ENCODE measurements around the gene LGALS4. TPM values are rescaled to one million over a fixed set of nuclear protein-coding genes. Genes with fewer than 3 reads are reported as not detected.
A peak's percentile ranks its signal among the peaks of the same experiment; 100 is the strongest.
"Not testable (repeated sequence)": the region's sequence is repeated elsewhere in the genome, so short reads cannot be mapped to it uniquely, and the experiment has no call there.

The LGALS4 gene
- total RNA-seq, 2 donors from 2014 or later = 1.7 to 2.4 TPM

DNA sequence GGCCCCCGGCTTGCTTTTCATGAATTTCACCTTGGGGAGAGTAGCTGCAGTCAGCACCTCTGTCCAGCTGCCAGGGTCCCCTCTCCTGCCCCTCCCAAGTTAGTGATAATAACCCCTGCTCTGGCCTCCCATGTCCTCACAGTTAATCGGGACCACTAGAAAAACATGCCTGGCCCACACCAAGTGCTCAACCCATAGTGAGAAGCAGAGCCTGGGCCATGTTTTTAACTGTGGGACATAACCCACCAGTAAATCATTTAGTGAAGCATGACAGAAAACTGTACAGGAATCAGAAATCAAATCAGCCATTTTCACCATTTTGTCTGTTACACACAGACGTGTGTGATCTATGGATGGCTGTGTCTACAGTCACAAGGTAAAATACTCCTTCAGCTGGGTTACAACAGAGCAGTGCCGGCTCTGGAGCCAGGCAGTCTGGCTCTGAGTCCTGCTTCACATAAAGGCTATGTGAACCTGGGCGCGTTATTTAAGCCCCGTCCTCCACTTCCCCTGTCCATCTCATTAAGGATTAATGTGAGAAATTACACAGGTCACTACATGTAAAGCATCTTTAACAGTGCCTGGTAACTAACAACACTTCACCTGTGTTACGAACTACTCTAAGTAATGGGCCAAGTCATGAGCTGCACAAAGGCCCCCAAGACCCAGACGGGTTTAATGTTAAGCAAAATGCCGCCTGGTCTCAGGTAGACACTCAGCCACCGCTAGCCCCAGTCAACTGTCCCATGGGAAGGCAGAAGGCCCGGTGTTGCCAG lies 26.4 kb upstream of the LGALS4 start:
- H3K9me3 ChIP-seq (ENCODE audit: control insufficient read depth, low read length, poor library complexity, severe bottlenecking) = no peaks in the 10 kb centered on the region
- peaks cover 37% of the 10 kb centered on the region for H3K4me1 Mint-ChIP-seq
- peak overlapping the region; percentile 49 for H3K4me3 Mint-ChIP-seq
- ATAC-seq (no peak), DNase-seq (no peak)
- H3K36me3 Mint-ChIP-seq (ENCODE audit: low read depth) = peaks cover 5% of the 10 kb centered on the region
- H3K27ac Mint-ChIP-seq = peak overlapping the region; percentile 88
- H3K27me3 Mint-ChIP-seq = no peaks in the 10 kb centered on the region

GRCh38 chr19:38838208-38838985 lies 25.7 kb upstream of the LGALS4 start:
- ATAC-seq = no peak

DNA sequence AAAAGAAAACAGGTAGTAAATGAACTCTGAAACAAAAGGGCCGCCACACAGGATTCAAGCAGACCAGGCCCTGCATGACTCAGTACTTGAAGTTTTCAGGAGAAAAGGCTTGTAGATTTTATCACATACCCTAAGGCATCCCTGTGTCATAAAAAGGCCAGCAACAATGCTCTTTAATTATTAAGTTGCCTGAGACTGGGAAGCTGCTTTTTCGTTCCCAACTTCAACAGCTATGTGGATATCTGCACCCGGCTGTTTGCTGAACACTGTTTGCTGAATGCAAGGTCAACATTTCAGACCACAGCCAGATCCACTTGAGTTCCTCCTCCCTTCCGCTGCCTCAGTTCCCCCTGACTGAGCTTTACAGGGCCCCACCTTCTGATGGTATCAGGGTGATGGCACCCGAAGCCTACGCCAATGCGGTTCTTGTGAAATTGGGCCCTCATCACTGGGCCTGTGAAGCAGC lies 24.9 kb upstream of the LGALS4 start:
- H3K9me3 ChIP-seq (ENCODE audit: control insufficient read depth, low read length, poor library complexity, severe bottlenecking) = no peaks in the 10 kb centered on the region
- H3K36me3 Mint-ChIP-seq (ENCODE audit: low read depth) = peaks cover 5% of the 10 kb centered on the region
- H3K4me3 Mint-ChIP-seq = no peak overlapping the region
- DNase-seq = no peak
- H3K27me3 Mint-ChIP-seq = no peaks in the 10 kb centered on the region
- no peak overlapping the region for H3K27ac Mint-ChIP-seq
- H3K4me1 Mint-ChIP-seq = peaks cover 24% of the 10 kb centered on the region
- no peak for ATAC-seq

More at GRCh38 chr19:38838208-38838985, 25.7 kb upstream of the LGALS4 start:
- H3K9me3 ChIP-seq (ENCODE audit: control insufficient read depth, low read length, poor library complexity, severe bottlenecking) = no peaks in the 10 kb centered on the region
- no peak for DNase-seq
- Mint-ChIP-seq H3K27me3 (no peaks in the 10 kb centered on the region), H3K27ac (peak overlapping the region; percentile 87), H3K36me3 (ENCODE audit: low read depth) (peaks cover 5% of the 10 kb centered on the region), H3K4me3 (peak overlapping the region; percentile 49), H3K4me1 (peaks cover 31% of the 10 kb centered on the region)

DNA sequence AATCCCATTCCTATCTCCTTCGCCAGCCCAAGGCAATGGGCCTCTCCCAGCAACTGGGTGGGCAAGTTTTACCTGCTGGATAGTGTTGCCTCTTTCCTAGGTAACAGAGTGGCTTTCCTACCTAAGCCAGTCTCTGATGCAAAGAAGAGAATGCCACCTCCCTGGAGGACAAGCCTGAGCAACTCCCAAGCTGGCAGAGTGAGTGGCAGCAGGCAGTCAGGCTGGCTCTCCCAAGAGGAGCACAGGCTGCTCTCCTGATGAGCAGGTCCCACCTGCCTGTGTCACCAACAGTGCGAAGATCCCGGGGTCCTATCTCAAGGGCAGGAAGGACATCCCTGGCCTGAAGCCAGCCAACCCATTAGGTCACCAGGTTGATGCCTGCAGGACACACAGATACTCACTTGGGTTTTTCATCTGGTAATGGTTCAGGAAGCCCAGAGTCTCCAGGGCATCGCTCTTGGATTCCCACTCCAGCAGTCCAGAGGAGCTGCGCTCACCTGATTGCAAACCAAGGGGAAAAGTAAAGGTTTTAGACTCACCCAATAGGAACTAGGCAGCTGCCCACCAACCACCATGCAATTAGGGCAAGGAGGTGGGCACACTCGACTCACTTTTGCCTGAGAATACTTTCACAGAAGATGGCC lies 24.4 kb upstream of the LGALS4 start:
- no peak overlapping the region for H3K4me3 Mint-ChIP-seq
- DNase-seq (no peak), ATAC-seq (no peak)
- no peak overlapping the region for H3K27ac Mint-ChIP-seq
- peaks cover 20% of the 10 kb centered on the region for H3K4me1 Mint-ChIP-seq
- peaks cover 2% of the 10 kb centered on the region for H3K36me3 Mint-ChIP-seq (ENCODE audit: low read depth)
- H3K9me3 ChIP-seq (ENCODE audit: control insufficient read depth, low read length, poor library complexity, severe bottlenecking) = no peaks in the 10 kb centered on the region
- no peaks in the 10 kb centered on the region for H3K27me3 Mint-ChIP-seq

DNA sequence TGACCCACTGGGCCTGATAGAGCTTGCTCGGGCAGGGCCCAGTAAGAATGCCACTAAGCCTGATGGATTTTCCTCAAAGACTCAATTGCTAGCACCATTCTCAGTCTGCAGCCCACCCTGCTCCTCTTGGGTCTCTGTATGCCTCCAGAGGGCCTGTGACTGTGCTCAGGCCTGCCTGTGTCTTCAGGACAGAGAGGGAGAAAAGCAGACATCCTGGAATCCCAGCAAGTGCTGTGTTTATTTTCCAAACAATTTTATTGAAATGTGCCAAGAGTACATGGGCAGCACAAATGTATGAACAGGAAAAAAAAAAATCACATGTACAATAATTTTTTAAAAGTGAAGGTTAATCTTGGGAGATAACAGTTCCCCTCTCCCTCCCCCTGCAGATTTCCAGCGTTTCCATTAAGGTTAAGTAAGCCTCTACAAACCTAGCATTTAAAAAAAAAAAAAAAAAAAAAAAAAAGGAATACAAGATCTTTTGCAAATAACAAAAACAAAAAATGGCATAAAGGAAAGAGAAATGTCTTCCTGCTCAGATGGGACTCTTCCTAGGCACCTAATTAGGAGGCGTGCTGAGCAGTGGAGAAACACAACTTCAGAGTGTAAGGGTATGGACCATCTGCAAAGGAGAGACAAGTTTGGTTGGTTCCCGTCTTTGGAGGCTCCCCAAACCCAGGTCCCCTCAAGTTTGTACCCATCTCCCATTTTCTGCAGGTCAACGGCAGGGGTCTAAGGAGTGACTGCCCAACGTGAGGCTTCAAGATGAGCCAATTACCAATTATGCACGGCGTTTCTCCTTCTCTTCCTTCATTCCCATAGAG lies 23.6 kb upstream of the LGALS4 start:
- no peak overlapping the region for H3K27ac Mint-ChIP-seq
- ATAC-seq (no peak), DNase-seq (no peak)
- peaks cover 2% of the 10 kb centered on the region for H3K36me3 Mint-ChIP-seq (ENCODE audit: low read depth)
- H3K4me1 Mint-ChIP-seq = peaks cover 19% of the 10 kb centered on the region
- no peaks in the 10 kb centered on the region for H3K27me3 Mint-ChIP-seq
- no peaks in the 10 kb centered on the region for H3K9me3 ChIP-seq (ENCODE audit: control insufficient read depth, low read length, poor library complexity, severe bottlenecking)
- no peak overlapping the region for H3K4me3 Mint-ChIP-seq

DNA sequence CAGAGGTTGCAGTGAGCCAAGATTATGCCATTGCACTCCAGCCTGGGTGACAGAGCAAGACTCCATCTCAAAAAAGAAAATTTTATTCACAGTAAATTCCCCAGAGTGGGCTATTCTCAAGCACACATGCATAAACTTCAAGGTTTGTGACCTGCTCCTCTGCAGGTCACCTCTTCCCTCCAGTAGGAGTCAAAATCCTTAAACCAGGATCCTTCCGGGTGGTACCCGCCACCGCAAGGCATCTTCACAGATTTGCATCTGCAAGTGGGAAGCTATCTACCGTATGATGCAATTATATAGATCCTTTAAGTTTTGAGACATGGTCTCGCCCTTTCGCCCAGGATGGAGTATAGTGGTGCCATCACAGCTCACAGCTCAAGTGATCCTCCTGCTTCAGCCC lies 21.8 kb upstream of the LGALS4 start:
- H3K36me3 Mint-ChIP-seq (ENCODE audit: low read depth) = no peaks in the 10 kb centered on the region
- H3K9me3 ChIP-seq (ENCODE audit: control insufficient read depth, low read length, poor library complexity, severe bottlenecking) = no peaks in the 10 kb centered on the region
- H3K27me3 Mint-ChIP-seq = no peaks in the 10 kb centered on the region
- DNase-seq (no peak), ATAC-seq (no peak)
- peaks cover 20% of the 10 kb centered on the region for H3K4me1 Mint-ChIP-seq
- no peak overlapping the region for H3K27ac Mint-ChIP-seq
- H3K4me3 Mint-ChIP-seq = no peak overlapping the region

GRCh38 chr19:38834104-38834490 lies 21.4 kb upstream of the LGALS4 start:
- H3K4me3 Mint-ChIP-seq = no peak overlapping the region
- H3K27me3 Mint-ChIP-seq = no peaks in the 10 kb centered on the region
- no peak for ATAC-seq
- DNase-seq = no peak
- H3K9me3 ChIP-seq (ENCODE audit: control insufficient read depth, low read length, poor library complexity, severe bottlenecking) = no peaks in the 10 kb centered on the region
- peaks cover 20% of the 10 kb centered on the region for H3K4me1 Mint-ChIP-seq
- no peak overlapping the region for H3K27ac Mint-ChIP-seq
- no peaks in the 10 kb centered on the region for H3K36me3 Mint-ChIP-seq (ENCODE audit: low read depth)

DNA sequence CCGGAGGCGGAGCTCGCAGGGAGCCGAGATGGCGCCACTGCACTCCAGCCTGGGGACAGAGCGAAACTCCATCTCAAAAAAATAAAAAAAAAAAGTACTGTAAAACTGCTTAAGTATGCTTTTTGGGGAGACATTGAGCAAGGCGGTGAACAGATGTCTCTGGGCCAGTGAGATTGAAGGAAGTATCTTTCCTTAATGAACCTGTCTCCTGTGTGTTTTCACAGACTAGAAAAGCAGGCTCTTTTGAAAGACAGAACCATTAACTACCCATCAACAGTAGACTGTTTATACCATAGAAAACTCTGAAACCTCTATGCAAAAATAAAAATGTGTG lies 20.3 kb upstream of the LGALS4 start:
- Mint-ChIP-seq H3K4me3 (no peak overlapping the region), H3K27ac (peak overlapping the region; percentile 69), H3K4me1 (peaks cover 16% of the 10 kb centered on the region), H3K27me3 (no peaks in the 10 kb centered on the region), H3K36me3 (ENCODE audit: low read depth) (peaks cover under 1% of the 10 kb centered on the region)
- no peak for ATAC-seq
- H3K9me3 ChIP-seq (ENCODE audit: control insufficient read depth, low read length, poor library complexity, severe bottlenecking) = no peaks in the 10 kb centered on the region
- DNase-seq = no peak

GRCh38 chr19:38831142-38831605 lies 18.4 kb upstream of the LGALS4 start:
- no peak for ATAC-seq
- no peak for DNase-seq
- Mint-ChIP-seq H3K27ac (peak overlapping the region; percentile 90), H3K36me3 (ENCODE audit: low read depth) (peaks cover 2% of the 10 kb centered on the region), H3K4me3 (peak overlapping the region; percentile 90), H3K27me3 (no peaks in the 10 kb centered on the region), H3K4me1 (peaks cover 23% of the 10 kb centered on the region)
- no peaks in the 10 kb centered on the region for H3K9me3 ChIP-seq (ENCODE audit: control insufficient read depth, low read length, poor library complexity, severe bottlenecking)

- Mint-ChIP-seq H3K4me1 (peaks cover 23% of the 10 kb centered on the region), H3K4me3 (peak overlapping the region; percentile 90), H3K36me3 (ENCODE audit: low read depth) (peaks cover 2% of the 10 kb centered on the region), H3K27ac (peak overlapping the region; percentile 90), H3K27me3 (no peaks in the 10 kb centered on the region)
- no peak for DNase-seq
- ATAC-seq = no peak
- H3K9me3 ChIP-seq (ENCODE audit: control insufficient read depth, low read length, poor library complexity, severe bottlenecking) = no peaks in the 10 kb centered on the region
Measured at GRCh38 chr19:38830039-38830733, 17.4 kb upstream of the LGALS4 start.

DNA sequence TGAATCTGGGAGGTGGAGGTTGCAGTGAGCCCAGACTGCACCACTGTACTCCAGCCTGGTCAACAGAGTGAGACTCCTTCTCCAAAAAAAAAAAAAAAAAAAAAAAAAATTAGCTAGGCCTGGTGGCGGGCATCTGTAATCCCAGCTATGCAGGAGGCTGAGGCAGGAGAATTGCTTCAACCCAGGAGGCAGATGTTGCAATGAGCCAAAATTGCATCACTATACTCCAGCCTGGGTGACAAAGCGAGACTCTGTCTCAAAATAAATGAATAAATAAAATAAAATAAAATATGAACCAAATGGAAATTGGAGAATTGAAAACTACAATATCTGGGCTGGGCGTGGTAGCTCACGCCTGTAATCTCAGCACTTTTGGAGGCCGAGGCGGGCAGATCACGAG lies 16.5 kb upstream of the LGALS4 start:
- peaks cover 25% of the 10 kb centered on the region for H3K4me1 Mint-ChIP-seq
- not testable (repeated sequence) for H3K9me3 ChIP-seq (ENCODE audit: control insufficient read depth, low read length, poor library complexity, severe bottlenecking); H3K4me3 Mint-ChIP-seq; ATAC-seq; DNase-seq; H3K27me3 Mint-ChIP-seq; H3K36me3 Mint-ChIP-seq (ENCODE audit: low read depth); H3K27ac Mint-ChIP-seq

- no peak for DNase-seq
- ATAC-seq = no peak
- peaks cover 6% of the 10 kb centered on the region for H3K36me3 Mint-ChIP-seq (ENCODE audit: low read depth)
- H3K4me1 Mint-ChIP-seq = peaks cover 30% of the 10 kb centered on the region
- H3K27ac Mint-ChIP-seq = no peak overlapping the region
- no peaks in the 10 kb centered on the region for H3K27me3 Mint-ChIP-seq
- no peaks in the 10 kb centered on the region for H3K9me3 ChIP-seq (ENCODE audit: control insufficient read depth, low read length, poor library complexity, severe bottlenecking)
- no peak overlapping the region for H3K4me3 Mint-ChIP-seq
Measured at GRCh38 chr19:38826856-38827551, 14.3 kb upstream of the LGALS4 start.

Measured in T-helper 17 cell (primary cell).